Liver (tissue), 9 donors: ENCODE data around the gene TSPOAP1. TPM values are rescaled to one million over a fixed set of nuclear protein-coding genes. Genes with fewer than 3 reads are reported as not detected.

Experiments
- DNase-seq: peaks from one replicate; pipeline ENCODE4 v3.0.0-alpha.2; 2017; ENCODE audit warnings: low spot score
- H3K27ac ChIP-seq, 2 donors: one replicate each; pipeline ENCODE4 v1.7.0; 2013; ENCODE audit warnings: inconsistent platforms in 2 of 2, low read length in 2 of 2, control low read depth in 1 of 2, low read depth in 1 of 2, mild to moderate bottlenecking in 1 of 2
- H3K27me3 ChIP-seq, 4 donors: one replicate each; pipeline versions ENCODE4 v1.6.1 to v1.7.0; 2013; ENCODE audit warnings: low read length in 3 of 4, inconsistent platforms in 1 of 4, mild to moderate bottlenecking in 1 of 4, moderate library complexity in 1 of 4; ENCODE audit not compliant: control insufficient read depth in 4 of 4, insufficient read depth in 4 of 4
- H3K36me3 ChIP-seq, 4 donors: one replicate each; pipeline versions ENCODE4 v1.6.1 to v1.7.0; 2013; ENCODE audit warnings: low read length in 3 of 4, mild to moderate bottlenecking in 3 of 4, low read depth in 1 of 4, moderate library complexity in 1 of 4; ENCODE audit not compliant: control insufficient read depth in 4 of 4, insufficient read depth in 3 of 4
- H3K4me1 ChIP-seq, 4 donors: one replicate each; pipeline versions ENCODE4 v1.6.1 to v1.7.0; 2013; ENCODE audit warnings: low read length in 3 of 4, mild to moderate bottlenecking in 3 of 4, moderate library complexity in 1 of 4; ENCODE audit not compliant: control insufficient read depth in 4 of 4, insufficient read depth in 4 of 4
- H3K4me3 ChIP-seq, 3 donors: one replicate each; pipeline versions ENCODE4 v1.6.1 to v1.7.0; 2013; ENCODE audit warnings: low read length in 3 of 3, control low read depth in 1 of 3, low read depth in 1 of 3, mild to moderate bottlenecking in 1 of 3
- H3K9ac ChIP-seq, 2 donors: one replicate each; pipeline ENCODE4 v1.7.0; 2013; ENCODE audit warnings: low read length in 2 of 2, mild to moderate bottlenecking in 2 of 2, moderate library complexity in 2 of 2, control low read depth in 1 of 2, low read depth in 1 of 2
- H3K9me3 ChIP-seq, 4 donors: one replicate each; pipeline versions ENCODE4 v1.6.1 to v1.7.0; 2013; ENCODE audit warnings: low read length in 3 of 4; ENCODE audit not compliant: control insufficient read depth in 4 of 4
- ATF3 ChIP-seq: IDR thresholded peaks from 2 replicates; pipeline ENCODE4 v1.6.1; 2016; ENCODE audit warnings: antibody characterized with exemption
- CTCF ChIP-seq: fragments of 150-350 bp; IDR thresholded peaks from 2 replicates; pipeline ENCODE4 v1.5.1; 2017; ENCODE audit warnings: improper control_type of control experiment, low read depth, low read length; ENCODE audit not compliant: missing input control
- EGR1 ChIP-seq, 2 donors: IDR thresholded peaks; 2 replicates each; pipeline ENCODE4 v1.6.1; 2016 to 2018; ENCODE audit warnings: antibody characterized with exemption in 2 of 2, low read depth in 2 of 2
- FOXA1 ChIP-seq: IDR thresholded peaks from 2 replicates; pipeline ENCODE4 v1.6.1; 2016; ENCODE audit warnings: antibody characterized with exemption
- FOXA2 ChIP-seq: IDR thresholded peaks from 2 replicates; pipeline ENCODE4 v1.6.1; 2016; ENCODE audit warnings: antibody characterized with exemption
- HNF4A ChIP-seq, 2 donors: conservative IDR thresholded peaks; 2 replicates each; pipeline ENCODE4 v1.6.1; 2016; ENCODE audit warnings: antibody characterized with exemption in 2 of 2, mild to moderate bottlenecking in 2 of 2
- HNF4G ChIP-seq: IDR thresholded peaks from 2 replicates; pipeline ENCODE4 v1.6.1; 2016; ENCODE audit warnings: antibody characterized with exemption
- JUND ChIP-seq, 2 donors: IDR thresholded peaks; 2 replicates each; pipeline ENCODE4 v1.6.1; 2016; ENCODE audit warnings: antibody characterized with exemption in 2 of 2
- MAX ChIP-seq: IDR thresholded peaks from 2 replicates; pipeline ENCODE4 v1.6.1; 2016; ENCODE audit warnings: antibody characterized with exemption
- NR2F2 ChIP-seq: IDR thresholded peaks from 2 replicates; pipeline ENCODE4 v1.6.1; 2016; ENCODE audit warnings: antibody characterized with exemption
- RAD21 ChIP-seq, 2 donors: IDR thresholded peaks; 2 replicates each; pipeline ENCODE4 v1.6.1; 2016; ENCODE audit warnings: antibody characterized with exemption in 2 of 2, mild to moderate bottlenecking in 2 of 2
- REST ChIP-seq: IDR thresholded peaks from 2 replicates; pipeline ENCODE4 v1.6.1; 2016; ENCODE audit warnings: antibody characterized with exemption, mild to moderate bottlenecking
- RXRA ChIP-seq, 2 donors: IDR thresholded peaks; 2 replicates each; pipeline ENCODE4 v1.6.1; 2017 to 2018; ENCODE audit warnings: antibody characterized with exemption in 2 of 2, mild to moderate bottlenecking in 1 of 2
- SP1 ChIP-seq: IDR thresholded peaks from 2 replicates; pipeline ENCODE4 v1.6.1; 2018; ENCODE audit warnings: antibody characterized with exemption, mild to moderate bottlenecking
- TAF1 ChIP-seq: conservative IDR thresholded peaks from 2 replicates; pipeline ENCODE4 v1.6.1; 2016; ENCODE audit warnings: antibody characterized with exemption, mild to moderate bottlenecking
- YY1 ChIP-seq: IDR thresholded peaks from 2 replicates; pipeline ENCODE4 v1.6.1; 2016; ENCODE audit warnings: antibody characterized with exemption, mild to moderate bottlenecking
- ZBTB33 ChIP-seq: IDR thresholded peaks from 2 replicates; pipeline ENCODE4 v1.6.1; 2016; ENCODE audit warnings: antibody characterized with exemption
- WGBS: extraction: QIAGEN DNeasy Blood & Tissue Kit; methylation state at CpG from one replicate; pipeline ENCODE4 v1.1.7; 2013; 5-methylcytosine and 5-hydroxymethylcytosine counted together
- polyA plus RNA-seq, 2 donors: library from polyadenylated mRNA; stranded (reverse) in 1 of 2; unstranded in 1 of 2; fragments of 200-250 nt in 1 of 2; fragments of >200 nt in 1 of 2; fragmentation: Nextera tagmentation in 1 of 2; extraction: Ambion mirVana in 1 of 2; gene quantifications; one replicate each; pipeline versions ENCODE4 v1.2.1 to v1.2.3, GENCODE V29; 2013 to 2015
- total RNA-seq, 2 donors: library from RNA; depleted of rRNA; stranded (reverse); fragments of >200 nt; gene quantifications; one replicate each; pipeline ENCODE4 v1.2.3, GENCODE V29; 2014
- donor health status: healthy.
- donor health status: healthy.
- donor health status: healthy.
- donor health status: healthy.
- donor health status: healthy.

The TSPOAP1 gene
- total and polyA plus RNA-seq, 4 donors, result 1.5 to 4.6 (median 2.6) TPM

- no peaks in the 10 kb centered on the region for H3K9me3 ChIP-seq
- H3K4me1 ChIP-seq, result no peaks in the 10 kb centered on the region
- TF ChIP-seq FOXA1 (no peak), MAX (no peak), CTCF (no peak), HNF4G (no peak), EGR1 (IDR thresholded peaks at IDR 0.05; ENCODE audit: low read depth in 2 of 2) (no peak), ATF3 (no peak), RXRA (IDR thresholded peaks at IDR 0.05) (no peak), NR2F2 (no peak), TAF1 (no peak), JUND (IDR thresholded peaks at IDR 0.05) (no peak), REST (no peak), SP1 (no peak), RAD21 (IDR thresholded peaks at IDR 0.05) (no peak), ZBTB33 (no peak), FOXA2 (no peak), HNF4A (conservative IDR thresholded peaks at IDR 0.05) (no peak), YY1 (no peak)
- no peak overlapping the region for H3K27ac ChIP-seq
- DNase-seq, result no peak
- 85% methylated on average over 12 of the region's 12 CpGs for WGBS
- no peaks in the 10 kb centered on the region for H3K36me3 ChIP-seq
- no peak overlapping the region for H3K4me3 ChIP-seq
- no peaks in the 10 kb centered on the region for H3K27me3 ChIP-seq
- no peak overlapping the region for H3K9ac ChIP-seq
These were observed 56.0 kb downstream of the TSPOAP1 start for GRCh38 chr17:58272367-58273280.
